HUES6 (cell line): ENCODE measurements around the gene GLB1L.

Source experiments
- H3K27ac ChIP-seq: 2 replicates; pipeline ENCODE4 v1.7.0; 2013; ENCODE audit warnings: low read depth, mild to moderate bottlenecking, low read length, inconsistent platforms
- H3K27me3 ChIP-seq: 2 replicates; pipeline ENCODE4 v1.6.1; 2013; ENCODE audit warnings: low read length; ENCODE audit not compliant: control insufficient read depth, insufficient read depth
- H3K36me3 ChIP-seq: 2 replicates; pipeline ENCODE4 v1.6.1; 2013; ENCODE audit warnings: low read length; ENCODE audit not compliant: control insufficient read depth, insufficient read depth
- H3K4me1 ChIP-seq: 2 replicates; pipeline ENCODE4 v1.6.1; 2013; ENCODE audit warnings: low read length; ENCODE audit not compliant: control insufficient read depth, insufficient read depth
- H3K4me3 ChIP-seq: 2 replicates; pipeline ENCODE4 v1.5.1; 2013; ENCODE audit warnings: low read depth, low read length
- H3K9ac ChIP-seq: one replicate; pipeline ENCODE4 v1.6.1; 2013; ENCODE audit warnings: mild to moderate bottlenecking, low read length
- H3K9me3 ChIP-seq: 2 replicates; pipeline ENCODE4 v1.6.1; 2013; ENCODE audit warnings: low read depth, low read length; ENCODE audit not compliant: control insufficient read depth, insufficient read depth

GLB1L gene

GRCh38 chr2:219234331-219234730 lies 10.9 kb downstream of the GLB1L start:
- Histone ChIP-seq H3K4me3 (no peak overlapping the region), H3K27me3 (no peaks in the 10 kb centered on the region), H3K4me1 (0 out of 2 replicates have a peak, but pooled peaks cover 3% of the 10 kb centered on the region), H3K36me3 (peaks cover 71% of the 10 kb centered on the region), H3K9ac (no peak overlapping the region), H3K27ac (no peak overlapping the region), H3K9me3 (no peaks in the 10 kb centered on the region)

GRCh38 chr2:219230059-219230540 lies 15.1 kb downstream of the GLB1L start:
- Histone ChIP-seq H3K9me3 (no peaks in the 10 kb centered on the region), H3K27ac (peak overlapping the region; percentile 8), H3K4me1 (peaks cover 11% of the 10 kb centered on the region; the same call in 1 of the 2 replicates), H3K36me3 (peaks cover 52% of the 10 kb centered on the region), H3K9ac (peak overlapping the region; percentile 72), H3K27me3 (no peaks in the 10 kb centered on the region), H3K4me3 (peak overlapping the region; percentile 74)

GRCh38 chr2:219229305-219230058 lies 15.8 kb downstream of the GLB1L start, which contains the start of the genes ANKZF1 and ATG9A:
ANKZF1 (plus strand) TSS chr2:219229806; CDS start chr2:219230258, 452 bp downstream.
ATG9A (minus strand) TSS chr2:219229636; CDS start chr2:219228024, 1,612 bp downstream.
- Histone ChIP-seq H3K4me1 (peaks cover 11% of the 10 kb centered on the region; the same call in 1 of the 2 replicates), H3K36me3 (peaks cover 52% of the 10 kb centered on the region), H3K9ac (peak within 1 kb of the TSS; percentile 72), H3K4me3 (peak within 1 kb of the TSS; percentile 74), H3K9me3 (no peaks in the 10 kb centered on the region), H3K27me3 (no peaks in the 10 kb centered on the region), H3K27ac (peak within 1 kb of the TSS; percentile 60)

GRCh38 chr2:219228911-219229304 lies 16.3 kb downstream of the GLB1L start:
- Histone ChIP-seq H3K27ac (peak overlapping the region; percentile 60; the same call in 1 of the 2 replicates), H3K4me1 (peaks cover 11% of the 10 kb centered on the region; the same call in 1 of the 2 replicates), H3K36me3 (peaks cover 52% of the 10 kb centered on the region), H3K9me3 (no peaks in the 10 kb centered on the region), H3K4me3 (peak overlapping the region; percentile 74), H3K27me3 (no peaks in the 10 kb centered on the region), H3K9ac (peak overlapping the region; percentile 71)

- peaks cover 11% of the 10 kb centered on the region; the same call in 1 of the 2 replicates for H3K4me1 ChIP-seq
- H3K4me3 ChIP-seq: peak overlapping the region; percentile 74
- H3K27ac ChIP-seq: no peak overlapping the region; the same call in 1 of the 2 replicates
- H3K9me3 ChIP-seq: no peaks in the 10 kb centered on the region
- H3K27me3 ChIP-seq: no peaks in the 10 kb centered on the region
- peak overlapping the region; percentile 71 for H3K9ac ChIP-seq
- peaks cover 52% of the 10 kb centered on the region for H3K36me3 ChIP-seq
Observed at GRCh38 chr2:219228041-219228910, 17.0 kb downstream of the GLB1L start.

GRCh38 chr2:219225350-219225749 lies 19.9 kb downstream of the GLB1L start:
- no peak overlapping the region for H3K9ac ChIP-seq
- H3K36me3 ChIP-seq: peaks cover 61% of the 10 kb centered on the region
- H3K9me3 ChIP-seq: no peaks in the 10 kb centered on the region
- H3K27ac ChIP-seq: no peak overlapping the region
- H3K27me3 ChIP-seq: no peaks in the 10 kb centered on the region
- H3K4me3 ChIP-seq: no peak overlapping the region
- peaks cover 8% of the 10 kb centered on the region; the same call in 1 of the 2 replicates for H3K4me1 ChIP-seq

GRCh38 chr2:219223831-219224610 lies 21.2 kb downstream of the GLB1L start:
- H3K9me3 ChIP-seq: no peaks in the 10 kb centered on the region
- H3K27ac ChIP-seq: no peak overlapping the region
- peaks cover 13% of the 10 kb centered on the region; the same call in 1 of the 2 replicates for H3K4me1 ChIP-seq
- H3K27me3 ChIP-seq: no peaks in the 10 kb centered on the region
- H3K9ac ChIP-seq: no peak overlapping the region
- H3K4me3 ChIP-seq: no peak overlapping the region
- H3K36me3 ChIP-seq: peaks cover 64% of the 10 kb centered on the region

- no peak overlapping the region for H3K4me3 ChIP-seq
- no peak overlapping the region for H3K27ac ChIP-seq
- H3K27me3 ChIP-seq: no peaks in the 10 kb centered on the region
- no peaks in the 10 kb centered on the region for H3K9me3 ChIP-seq
- H3K4me1 ChIP-seq: peaks cover 10% of the 10 kb centered on the region; the same call in 1 of the 2 replicates
- H3K36me3 ChIP-seq: peaks cover 64% of the 10 kb centered on the region
- no peak overlapping the region for H3K9ac ChIP-seq
Observed at GRCh38 chr2:219221957-219222518, 23.2 kb downstream of the GLB1L start.

- Histone ChIP-seq H3K4me1 (peaks cover 18% of the 10 kb centered on the region), H3K36me3 (peaks cover 59% of the 10 kb centered on the region), H3K27ac (no peak overlapping the region), H3K9ac (no peak overlapping the region), H3K27me3 (no peaks in the 10 kb centered on the region), H3K9me3 (no peaks in the 10 kb centered on the region), H3K4me3 (no peak overlapping the region)
Observed at GRCh38 chr2:219220652-219221402, 24.4 kb downstream of the GLB1L start.
